Stomach (tissue), 9 donors: ENCODE data around the gene P2RX3. TPM values are rescaled to one million over a fixed set of nuclear protein-coding genes. Genes with fewer than 3 reads are reported as not detected.

Experiments used
- DNase-seq, 2 donors: peaks; one replicate each; pipeline versions ENCODE4 v3.0.0 to v3.0.0-alpha.2; 2013 to 2019
- H3K27ac ChIP-seq, 5 donors: fragments of 200-600 bp in 4 of 5; sonication (generic) in 4 of 5; one replicate each; pipeline ENCODE4 v1.5.1; 2013 to 2019; ENCODE audit warnings: mild to moderate bottlenecking in 1 of 5, moderate library complexity in 1 of 5
- H3K27me3 ChIP-seq, 3 donors: fragments of 200-600 bp; sonication (generic); one replicate each; pipeline ENCODE4 v1.5.1; 2017 to 2019; ENCODE audit warnings: mixed run types in 1 of 3
- H3K36me3 ChIP-seq, 4 donors: fragments of 200-600 bp; sonication (generic); 1 replicate in 3 of 4; 2 replicates in 1 of 4; pipeline ENCODE4 v1.5.1; 2016 to 2019
- H3K4me1 ChIP-seq, 4 donors: fragments of 200-600 bp; sonication (generic); one replicate each; pipeline ENCODE4 v1.5.1; 2016 to 2019
- H3K4me3 ChIP-seq, 4 donors: fragments of 200-600 bp; sonication (generic) in 3 of 4; one replicate each; pipeline ENCODE4 v1.5.1; 2016 to 2019; ENCODE audit warnings: mild to moderate bottlenecking in 1 of 4
- H3K9me3 ChIP-seq, 4 donors: fragments of 200-600 bp; sonication (generic); one replicate each; pipeline ENCODE4 v1.5.1; 2016 to 2019
- CTCF ChIP-seq, 7 experiments: fragments of 450-650 bp in 4 of 7; fragments of 200-600 bp in 3 of 7; sonication (generic) in 3 of 7; IDR thresholded peaks; one replicate each; pipeline ENCODE4 v1.5.1; 2016 to 2019; ENCODE audit warnings: antibody characterized with exemption in 7 of 7, control low read depth in 2 of 7, mild to moderate bottlenecking in 1 of 7
- EP300 ChIP-seq: sonication (generic); formaldehyde crosslinking; IDR thresholded peaks from one replicate; pipeline ENCODE4 v1.6.1; 2017; ENCODE audit warnings: antibody characterized with exemption
- POLR2A ChIP-seq, 4 donors: fragments of 450-650 bp; IDR thresholded peaks; one replicate each; pipeline ENCODE4 v1.6.1; 2016; ENCODE audit warnings: antibody characterized with exemption in 4 of 4, control low read depth in 2 of 4, mild to moderate bottlenecking in 1 of 4, moderate library complexity in 1 of 4
- POLR2AphosphoS5 ChIP-seq, 3 donors: sonication (generic); formaldehyde crosslinking; IDR thresholded peaks; one replicate each; pipeline ENCODE4 v1.6.1; 2016; ENCODE audit warnings: antibody characterized with exemption in 3 of 3
- WGBS, 5 donors: extraction: QIAGEN DNeasy Blood & Tissue Kit in 3 of 5; methylation state at CpG; one replicate each; pipeline versions ENCODE4 v1.1.5 to v1.1.7; 2013 to 2018; 5-methylcytosine and 5-hydroxymethylcytosine counted together
- intact Hi-C: fragments of 100-400 bp; cut with DNase I; formaldehyde crosslinking; loops from one replicate; pipeline ENCODE4 v1.15.1; 2023; ENCODE audit warnings: low total_unique reads
- polyA plus RNA-seq, 3 donors: library from polyadenylated mRNA; stranded (reverse); fragments of 200-250 nt; gene quantifications; one replicate each; pipeline ENCODE4 v1.2.3, GENCODE V29; 2013
- total RNA-seq, 5 donors: library from RNA; depleted of rRNA; stranded (reverse); fragments of >200 nt; gene quantifications; one replicate each; pipeline versions ENCODE4 v1.1.0 to v1.2.3, GENCODE V29; 2014 to 2016
- donor health status: healthy with polysubstance abuse.
- donor health status: Bipolar disorder and iron deficiency.
- donor health status: healthy.

The P2RX3 gene
- total and polyA plus RNA-seq, 8 donors = 0.18 to 1.7 TPM; not detected in 6

GRCh38 chr11:57392763-57393105, 54.6 kb downstream of the P2RX3 start:
- 78 to 92% (median 87%) methylated on average over 4 of the region's 4 CpGs for WGBS, 5 donors

GRCh38 chr11:57394203-57394965, 56.2 kb downstream of the P2RX3 start:
- H3K27me3 ChIP-seq = no peaks in the 10 kb centered on the region
- H3K4me1 ChIP-seq = no peaks in the 10 kb centered on the region
- H3K27ac ChIP-seq = no peak overlapping the region
- no peaks in the 10 kb centered on the region for H3K9me3 ChIP-seq
- no peak overlapping the region for H3K4me3 ChIP-seq
- no peaks in the 10 kb centered on the region for H3K36me3 ChIP-seq
- no peak for DNase-seq
- 59 to 79% (median 74%) methylated on average over 4 of the region's 4 CpGs for WGBS, 5 donors
- TF ChIP-seq EP300 = no peak
- no peak for TF ChIP-seq CTCF (IDR thresholded peaks at IDR 0.05)
- TF ChIP-seq POLR2A (IDR thresholded peaks at IDR 0.05) = no peak
- no peak for TF ChIP-seq POLR2AphosphoS5 (IDR thresholded peaks at IDR 0.05)
- intact Hi-C loops = no loop called here

More at GRCh38 chr11:57392763-57393105, 54.6 kb downstream of the P2RX3 start:
- Histone ChIP-seq H3K9me3 (no peaks in the 10 kb centered on the region), H3K36me3 (no peaks in the 10 kb centered on the region), H3K4me3 (no peak overlapping the region), H3K27me3 (peaks cover 0 to 5% (median 0%) of the 10 kb centered on the region in 3 donors), H3K27ac (no peak overlapping the region), H3K4me1 (no peaks in the 10 kb centered on the region)
- TF ChIP-seq POLR2AphosphoS5 (IDR thresholded peaks at IDR 0.05) (no peak), CTCF (IDR thresholded peaks at IDR 0.05) (no peak)
- DNase-seq = no peak
- intact Hi-C loops = no loop called here

- intact Hi-C loops = no loop called here
Measured at GRCh38 chr11:57395905-57396623, 57.9 kb downstream of the P2RX3 start.

GRCh38 chr11:57396744-57397143, 58.6 kb downstream of the P2RX3 start:
- no peaks in the 10 kb centered on the region for H3K9me3 ChIP-seq
- no peaks in the 10 kb centered on the region for H3K4me1 ChIP-seq
- H3K36me3 ChIP-seq = no peaks in the 10 kb centered on the region
- no peak overlapping the region for H3K27ac ChIP-seq
- no peaks in the 10 kb centered on the region for H3K27me3 ChIP-seq
- H3K4me3 ChIP-seq = no peak overlapping the region
- no peak for DNase-seq
- intact Hi-C loops = no loop called here
- no peak for TF ChIP-seq POLR2AphosphoS5 (IDR thresholded peaks at IDR 0.05)
- WGBS, 5 donors = 60 to 74% (median 62%) methylated on average over 2 of the region's 2 CpGs

More at GRCh38 chr11:57395905-57396623, 57.9 kb downstream of the P2RX3 start:
- Histone ChIP-seq H3K4me1 (no peaks in the 10 kb centered on the region), H3K9me3 (no peaks in the 10 kb centered on the region), H3K27ac (no peak overlapping the region), H3K27me3 (no peaks in the 10 kb centered on the region), H3K36me3 (no peaks in the 10 kb centered on the region), H3K4me3 (no peak overlapping the region)
- no peak for DNase-seq
- 79 to 83% (median 82%) methylated on average over 11 of the region's 11 CpGs for WGBS, 5 donors
- TF ChIP-seq EP300 = no peak
- no peak for TF ChIP-seq POLR2A (IDR thresholded peaks at IDR 0.05)
- no peak for TF ChIP-seq POLR2AphosphoS5 (IDR thresholded peaks at IDR 0.05)
- no peak for TF ChIP-seq CTCF (IDR thresholded peaks at IDR 0.05)
